Measurements from ENCODE around the gene FUS.
"Not testable (repeated sequence)": the region's sequence is repeated elsewhere in the genome, so short reads cannot be mapped to it uniquely, and the experiment has no call there.

FUS gene

GRCh38 chr16:31187808-31188189, 7.9 kb downstream of the FUS start:
- no peak for DNase-seq

DNA sequence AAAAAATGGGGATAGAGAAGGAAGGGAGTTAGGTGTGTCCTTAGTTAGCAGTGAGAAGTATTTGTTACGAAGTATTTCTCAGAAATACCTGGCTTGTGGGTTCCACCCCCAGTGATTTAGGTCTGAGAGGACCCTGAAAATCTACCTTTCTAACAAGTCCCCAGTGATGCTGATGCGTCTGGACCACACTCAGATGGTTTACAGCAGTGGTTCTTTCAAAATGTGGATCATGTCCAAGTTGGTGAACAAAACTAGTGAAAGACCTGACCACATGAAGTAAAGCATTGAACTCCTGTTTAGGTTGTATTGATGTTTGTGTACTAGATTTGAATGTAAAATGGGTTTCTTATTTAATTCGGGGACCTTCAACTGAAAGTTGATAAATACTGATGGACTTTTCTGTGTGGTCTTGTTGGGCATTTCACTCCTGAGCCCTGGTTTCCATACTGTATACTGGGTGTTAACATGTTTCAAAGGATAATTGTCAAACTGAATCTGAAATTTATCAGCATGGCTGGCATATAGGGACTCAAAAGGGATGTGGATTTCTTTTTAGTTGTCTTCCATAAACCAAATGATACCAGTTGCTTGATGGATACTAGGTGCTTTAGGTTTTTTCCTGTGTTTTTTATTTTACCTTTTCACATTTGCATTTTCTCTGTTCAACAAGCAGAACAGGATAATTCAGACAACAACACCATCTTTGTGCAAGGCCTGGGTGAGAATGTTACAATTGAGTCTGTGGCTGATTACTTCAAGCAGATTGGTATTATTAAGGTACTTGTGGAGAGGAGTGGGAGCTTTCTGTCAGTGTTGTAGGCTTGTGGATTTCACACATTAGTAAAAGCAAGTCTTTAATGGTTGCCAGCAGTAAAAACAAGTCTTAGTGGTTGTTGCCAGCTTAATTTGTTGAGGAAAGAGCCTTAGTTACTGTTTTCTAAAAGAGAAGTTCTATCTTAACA, 8.8 kb downstream of the FUS start:
- DNase-seq, result no peak

DNA sequence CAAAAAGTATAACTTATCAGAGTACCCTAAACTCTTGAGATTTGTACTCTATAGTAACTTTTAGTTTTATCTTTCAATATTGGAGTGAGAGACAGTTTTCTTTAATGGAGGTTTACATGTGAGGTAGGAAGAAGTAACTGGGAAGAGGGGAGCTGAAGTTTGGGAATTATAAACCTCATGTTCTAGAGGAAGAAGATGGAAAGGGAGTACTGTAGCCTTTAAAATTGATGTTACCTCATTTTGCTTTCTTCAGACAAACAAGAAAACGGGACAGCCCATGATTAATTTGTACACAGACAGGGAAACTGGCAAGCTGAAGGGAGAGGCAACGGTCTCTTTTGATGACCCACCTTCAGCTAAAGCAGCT, 9.5 kb downstream of the FUS start:
- no peak for DNase-seq

DNA sequence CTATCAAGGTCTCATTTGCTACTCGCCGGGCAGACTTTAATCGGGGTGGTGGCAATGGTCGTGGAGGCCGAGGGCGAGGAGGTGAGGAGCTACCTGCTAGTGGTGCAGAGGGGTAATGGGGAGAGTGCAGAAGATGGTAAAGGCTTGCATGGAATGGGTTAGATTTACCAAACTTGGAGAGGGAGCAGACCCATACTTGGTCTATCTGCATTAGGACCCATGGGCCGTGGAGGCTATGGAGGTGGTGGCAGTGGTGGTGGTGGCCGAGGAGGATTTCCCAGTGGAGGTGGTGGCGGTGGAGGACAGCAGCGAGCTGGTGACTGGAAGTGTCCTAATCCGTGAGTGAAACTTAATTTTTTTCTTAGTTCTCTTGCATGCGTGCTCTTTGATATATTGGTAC, 10.1 kb downstream of the FUS start:
- DNase-seq, result no peak

DNA sequence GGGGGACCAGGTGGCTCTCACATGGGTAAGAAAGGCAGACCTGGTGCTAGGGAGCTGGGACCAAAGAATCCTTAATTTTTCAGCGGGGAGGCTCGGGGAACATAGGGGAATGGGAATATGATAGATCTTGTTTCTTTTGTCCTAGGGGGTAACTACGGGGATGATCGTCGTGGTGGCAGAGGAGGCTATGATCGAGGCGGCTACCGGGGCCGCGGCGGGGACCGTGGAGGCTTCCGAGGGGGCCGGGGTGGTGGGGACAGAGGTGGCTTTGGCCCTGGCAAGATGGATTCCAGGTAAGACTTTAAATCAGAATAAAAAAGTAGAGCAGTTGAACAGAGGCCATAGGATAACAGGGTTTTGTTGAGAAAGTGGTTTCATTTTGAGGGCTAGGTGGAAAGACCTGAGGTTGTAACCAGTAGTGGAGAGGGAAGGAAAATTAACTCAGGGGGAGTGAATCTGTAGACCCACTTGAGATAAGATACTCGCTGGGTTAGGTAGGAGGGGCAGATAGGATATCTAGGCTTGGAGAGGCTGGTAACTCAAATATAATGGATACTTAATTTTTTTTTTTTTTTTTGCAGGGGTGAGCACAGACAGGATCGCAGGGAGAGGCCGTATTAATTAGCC, 11.0 kb downstream of the FUS start:
- DNase-seq, result no peak

DNA sequence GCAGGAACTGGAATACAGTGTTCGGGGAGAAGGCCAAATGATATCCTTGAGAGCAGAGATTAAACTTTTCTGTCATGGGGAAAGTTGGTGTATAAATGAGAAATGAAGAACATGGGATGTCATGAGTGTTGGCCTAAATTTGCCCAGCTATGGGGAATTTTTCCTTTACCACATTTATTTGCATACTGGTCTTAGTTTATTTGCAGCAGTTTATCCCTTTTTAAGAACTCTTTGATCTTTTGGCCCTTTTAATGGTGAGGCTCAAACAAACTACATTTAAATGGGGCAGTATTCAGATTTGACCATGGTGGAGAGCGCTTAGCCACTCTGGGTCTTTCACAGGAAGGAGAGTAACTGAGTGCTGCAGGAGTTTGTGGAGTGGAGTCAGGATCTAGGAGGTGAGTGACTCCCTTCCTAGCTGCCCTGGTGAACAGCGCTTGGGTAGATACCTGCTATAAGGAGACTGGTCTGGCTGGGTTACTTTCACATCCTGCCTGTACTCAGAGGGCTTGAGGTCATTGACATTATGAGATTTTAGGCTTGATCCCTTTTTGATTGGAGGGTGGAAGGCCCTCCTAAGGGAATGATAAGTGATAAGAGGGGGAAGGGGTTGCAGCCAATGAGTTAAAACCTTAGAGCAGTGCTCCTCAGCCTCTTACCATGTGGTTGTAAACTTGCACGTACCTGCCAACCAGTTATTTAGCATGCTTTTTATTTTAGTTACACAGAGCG, 11.9 kb downstream of the FUS start:
- no peak for DNase-seq

- DNase-seq, result no peak
Observed at GRCh38 chr16:31192856-31193642, 13.1 kb downstream of the FUS start.

- DNase-seq, result no peak
Observed at GRCh38 chr16:31193874-31194273, 13.9 kb downstream of the FUS start.

GRCh38 chr16:31194898-31195297, 15.0 kb downstream of the FUS start:
- DNase-seq, result no peak

DNA sequence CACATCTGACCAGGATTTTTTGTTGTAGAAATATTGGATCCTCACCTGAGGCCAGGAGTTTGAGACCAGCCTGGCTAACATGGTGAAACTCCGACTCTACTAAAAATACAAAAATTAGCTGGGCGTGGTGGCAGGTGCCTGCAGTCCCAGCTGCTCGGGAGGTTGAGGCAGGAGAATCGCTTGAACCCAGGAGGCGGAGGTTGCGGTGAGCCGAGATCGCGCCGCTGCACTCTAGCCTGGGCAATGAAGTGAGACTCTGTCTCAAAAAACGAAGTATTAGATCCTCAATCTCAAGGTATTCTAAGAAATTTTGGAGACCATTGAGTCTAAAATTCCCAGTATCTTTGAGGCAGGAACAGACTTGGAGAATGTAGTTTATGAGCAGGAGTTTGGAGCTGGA, 15.9 kb downstream of the FUS start:
- not testable (repeated sequence) for DNase-seq

DNA sequence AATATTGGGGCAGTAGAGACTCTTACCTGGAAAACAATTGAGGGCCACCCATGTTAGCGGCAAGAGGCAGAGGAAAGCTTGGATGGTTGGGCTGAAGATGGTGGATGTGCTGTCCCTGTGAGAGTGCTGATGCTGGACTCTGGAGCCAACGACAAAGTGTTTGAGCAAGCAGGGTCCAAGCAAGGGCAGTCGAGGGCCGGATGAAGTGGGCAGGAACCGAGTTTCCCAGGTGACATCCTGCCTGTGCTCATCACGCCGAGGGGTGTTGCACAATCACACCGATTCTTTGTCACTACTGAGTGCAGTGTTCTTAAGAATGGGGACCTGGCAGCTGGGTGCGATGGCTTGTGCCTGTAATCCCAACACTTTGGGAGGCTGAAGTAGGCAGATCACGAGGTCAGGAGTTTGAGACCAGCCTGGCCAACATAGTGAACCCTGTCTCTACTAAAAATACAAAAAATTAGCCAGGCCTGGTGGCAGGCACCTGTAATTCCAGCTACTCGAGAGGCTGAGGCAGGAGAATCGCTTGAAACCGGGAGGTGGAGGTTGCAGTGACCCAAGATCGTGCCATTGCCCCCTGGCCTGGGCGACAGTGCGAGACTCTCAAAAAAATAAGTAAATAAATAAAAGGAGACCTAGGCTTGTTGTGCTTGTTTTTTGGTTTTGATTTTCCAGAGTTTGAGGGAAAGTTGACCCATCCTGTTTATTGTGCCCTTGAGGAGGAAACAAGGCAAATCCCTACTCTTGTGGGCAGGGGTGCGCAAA, 16.6 kb downstream of the FUS start:
- DNase-seq, result no peak

DNA sequence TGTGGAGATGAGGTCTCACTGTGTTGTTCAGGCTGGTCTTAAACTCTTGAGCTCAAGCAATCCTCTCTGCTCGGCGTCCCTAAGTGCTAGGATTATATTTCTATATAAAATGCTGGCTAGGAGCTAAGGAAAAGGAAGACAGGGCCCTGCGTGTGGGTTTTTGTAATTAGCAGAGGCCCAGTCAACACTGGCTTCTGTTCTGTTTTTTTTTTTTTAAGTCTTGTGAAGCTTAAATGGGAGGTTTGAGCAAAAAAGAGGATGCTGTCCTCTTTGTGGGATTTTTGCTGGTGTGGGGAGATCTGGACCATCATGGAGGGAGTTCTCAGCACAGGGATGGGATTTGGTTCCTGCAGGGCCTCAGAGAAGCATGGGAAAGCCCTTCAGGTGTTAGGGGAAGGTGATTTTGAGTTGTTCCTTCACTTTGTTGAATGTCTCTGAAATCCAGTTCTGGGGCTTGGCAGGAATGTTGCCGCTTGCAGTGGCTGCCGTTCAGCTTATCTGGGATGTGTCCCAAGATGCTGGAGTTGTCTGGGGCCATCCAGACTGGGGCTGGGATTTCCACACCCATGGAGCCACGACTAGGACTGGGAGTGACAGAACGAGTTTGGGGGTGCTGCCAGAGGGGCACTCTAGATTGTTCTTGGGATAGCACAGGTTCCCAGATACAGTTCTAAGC, 18.4 kb downstream of the FUS start:
- no peak for DNase-seq

DNA sequence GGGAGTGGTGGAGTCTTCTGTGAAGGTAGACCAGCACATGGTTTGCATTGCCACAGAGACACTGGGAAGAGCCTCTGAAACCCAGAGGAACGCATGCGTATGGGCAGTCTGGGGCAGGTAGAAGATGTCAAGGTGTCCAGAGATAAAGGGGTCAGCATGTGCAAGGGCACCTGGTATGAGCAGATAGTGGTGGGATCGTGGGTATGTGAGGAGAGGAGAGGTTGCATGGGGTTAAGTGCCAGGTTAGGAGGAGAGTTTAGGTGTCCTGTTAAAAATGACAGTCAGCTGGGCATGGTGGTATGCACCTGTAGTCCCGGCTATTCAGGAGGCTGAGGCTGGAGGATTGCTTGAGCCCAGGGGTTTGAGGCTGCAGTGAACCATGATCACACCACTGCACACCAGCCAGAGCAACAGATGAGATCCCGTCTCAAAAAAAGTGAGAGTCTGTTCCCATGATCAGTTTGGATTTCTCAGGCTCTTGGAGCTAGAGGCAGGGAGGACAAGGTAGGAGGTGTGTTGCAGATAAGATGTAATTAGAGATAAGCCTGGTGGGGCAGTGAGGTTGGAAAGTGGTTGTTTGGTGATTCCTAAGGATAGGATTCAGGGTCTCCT, 19.6 kb downstream of the FUS start:
- DNase-seq, result no peak

- DNase-seq, result not testable (repeated sequence)
Observed at GRCh38 chr16:31200111-31200510, 20.2 kb downstream of the FUS start.

DNA sequence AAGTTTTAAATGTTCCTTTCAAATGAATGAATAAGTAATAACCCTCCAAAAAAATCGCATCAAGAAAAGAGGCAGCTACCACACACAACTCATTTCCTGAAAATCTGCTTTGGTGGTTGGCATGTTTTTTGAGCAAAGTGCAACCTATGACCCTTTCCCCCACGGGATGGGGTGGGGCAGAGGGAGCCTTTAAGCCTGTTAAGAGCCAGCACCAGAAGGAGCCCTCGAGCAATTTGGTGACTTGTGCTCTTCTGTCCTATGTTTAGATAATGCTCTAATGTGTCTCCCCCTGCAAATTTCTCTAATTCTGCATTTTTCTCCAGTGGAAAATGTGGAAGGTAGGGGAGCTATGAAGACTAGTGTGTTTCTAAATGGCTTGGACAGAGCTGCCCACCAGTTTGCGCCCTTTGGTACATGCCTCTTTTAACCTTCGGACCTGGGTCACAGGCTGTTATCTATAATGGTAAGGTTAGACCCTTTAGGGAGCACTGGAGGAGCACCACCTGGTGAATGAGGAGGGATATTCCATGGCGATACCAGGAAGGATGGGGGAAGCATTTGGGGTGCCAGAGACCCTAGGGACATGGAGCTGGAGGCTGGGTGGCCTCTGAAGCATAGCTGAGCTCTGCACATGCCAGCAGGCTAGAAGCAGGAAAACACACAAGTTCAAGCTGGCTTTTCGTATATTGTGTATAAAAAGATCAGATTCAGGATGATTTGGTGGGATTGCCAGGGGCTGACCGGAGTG, 21.1 kb downstream of the FUS start:
- no peak for DNase-seq

GRCh38 chr16:31201582-31202413, 21.9 kb downstream of the FUS start:
- peak; percentile 42 for DNase-seq

GRCh38 chr16:31202414-31203375, 22.8 kb downstream of the FUS start, which contains the start of gene PYCARD:
Gene PYCARD (minus strand): TSS chr16:31202760. CDS start chr16:31202690, 70 bp downstream.
- peak; percentile 69 for DNase-seq

All from right hindlimb (tissue), 1 donor.